Activated CD4-positive, alpha-beta T cell treated with anti-CD3 and anti-CD28 coated beads for 4 hours (primary cell): ENCODE results near the gene MYOT.
"Not testable (repeated sequence)": the region's sequence is repeated elsewhere in the genome, so short reads cannot be mapped to it uniquely, and the experiment has no call there.

ENCODE experiments used
- DNase-seq, 2 donors: peaks; one replicate each; pipeline ENCODE4 v3.0.0-alpha.2; 2020

The MYOT gene

GRCh38 chr5:137856916-137857862 is 10.5 kb upstream of the MYOT start:
- DNase-seq = no peak

- DNase-seq = no peak
Measured at GRCh38 chr5:137858223-137858916, 9.3 kb upstream of the MYOT start.

- no peak for DNase-seq
Measured at GRCh38 chr5:137858954-137859353, 8.7 kb upstream of the MYOT start.

- DNase-seq = no peak
Measured at GRCh38 chr5:137862251-137862650, 5.4 kb upstream of the MYOT start.

GRCh38 chr5:137863653-137864052 is 4.0 kb upstream of the MYOT start:
- DNase-seq = not testable (repeated sequence)

GRCh38 chr5:137866541-137867388 is 895 bp upstream of the MYOT start:
- DNase-seq = no peak

GRCh38 chr5:137870647-137871339 is 3.1 kb downstream of the MYOT start:
- no peak for DNase-seq

GRCh38 chr5:137871571-137871970 is 3.9 kb downstream of the MYOT start:
- DNase-seq = no peak

- DNase-seq = no peak
Measured at GRCh38 chr5:137872466-137872865, 4.8 kb downstream of the MYOT start.

GRCh38 chr5:137876101-137876500 is 8.4 kb downstream of the MYOT start:
- DNase-seq = no peak

GRCh38 chr5:137880313-137880712 is 12.7 kb downstream of the MYOT start:
- no peak for DNase-seq

GRCh38 chr5:137887831-137888230 is 20.2 kb downstream of the MYOT start:
- DNase-seq = no peak

- no peak for DNase-seq
Measured at GRCh38 chr5:137888466-137888862, 20.8 kb downstream of the MYOT start.

- peak; percentile 67 to 76 for DNase-seq
Measured at GRCh38 chr5:137888863-137889759, 21.5 kb downstream of the MYOT start, which contains the start of gene PKD2L2. Gene PKD2L2, plus strand, starts transcription at chr5:137889457. Its CDS starts 35 bp downstream, at chr5:137889492.

GRCh38 chr5:137890845-137891244 is 23.2 kb downstream of the MYOT start:
- no peak for DNase-seq

- no peak for DNase-seq
Measured at GRCh38 chr5:137891849-137892248, 24.2 kb downstream of the MYOT start.

GRCh38 chr5:137894586-137894985 is 26.9 kb downstream of the MYOT start:
- DNase-seq = no peak

- DNase-seq = no peak
Measured at GRCh38 chr5:137896560-137896959, 28.9 kb downstream of the MYOT start.

GRCh38 chr5:137899493-137899892 is 31.8 kb downstream of the MYOT start:
- DNase-seq = no peak

GRCh38 chr5:137901011-137901817 is 33.6 kb downstream of the MYOT start:
- DNase-seq = no peak
